ENCODE data around the gene PEAR1. TPM values are rescaled to one million over a fixed set of nuclear protein-coding genes. Genes with fewer than 3 reads are reported as not detected.

The PEAR1 gene
- total RNA-seq, 4 donors from 2014 or later: 4.3 to 11.2 (median 6.0) TPM

DNA sequence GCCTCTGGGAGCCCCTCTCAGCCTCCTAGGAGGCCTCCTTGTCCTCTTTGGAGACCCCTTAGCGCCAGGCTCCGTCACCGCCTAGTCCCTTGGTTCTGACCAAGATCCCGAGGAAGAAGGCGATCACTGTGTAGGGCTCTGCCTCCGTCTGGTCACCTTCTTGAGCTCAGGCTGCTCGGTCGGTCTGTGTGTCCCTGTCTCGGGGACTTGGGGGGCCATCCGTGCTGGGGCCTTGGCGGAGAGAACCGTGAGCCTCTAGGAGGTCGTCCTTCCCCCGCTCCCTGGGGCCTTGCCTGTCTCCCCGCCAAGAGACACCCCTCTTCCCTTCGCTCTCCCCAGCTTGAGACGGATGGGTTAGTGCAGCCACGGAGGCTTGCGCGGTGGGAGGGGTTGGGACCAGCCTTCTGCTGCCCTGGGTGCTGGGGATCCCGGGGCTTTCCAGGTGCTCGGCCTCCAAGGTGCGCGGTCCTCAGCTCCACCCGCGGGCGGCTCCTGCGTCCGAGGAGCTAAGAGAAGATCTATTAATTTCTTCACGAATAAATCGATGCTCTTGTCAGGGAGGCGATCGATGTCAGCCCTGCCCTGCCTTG lies 33.9 kb upstream of the PEAR1 start:
- intact Hi-C loops (cut with DNase I; ENCODE audit: low total_unique reads) (loop anchor here (1.0 to 2.0 kb wide), 2 partner anchors 20 to 49 kb away; no protein-coding TSS in a partner anchor), in situ Hi-C loops (cut with MboI; ENCODE audit: low sequenced_read_pairs in 4 of 4) (loop anchor here in 2 of 4 donors (5.0 to 25.0 kb wide), 3 partner anchors 57 to 172 kb away; partner anchors contain the start of genes CRABP2 (in 1 of the 2) and NES (in 1 of the 2))
- Histone ChIP-seq H3K36me3 (no peaks in the 10 kb centered on the region), H3K4me1 (peaks cover 10 to 22% of the 10 kb centered on the region in 2 donors), H3K27ac (no peak overlapping the region), H3K4me3 (peak overlapping the region; percentile 28 to 50 (median 45)), H3K27me3 (peaks cover 49 to 55% (median 51%) of the 10 kb centered on the region in 3 donors), H3K9me3 (no peaks in the 10 kb centered on the region)
- DNase-seq (no peak), ATAC-seq (peak in 1 of 2 donors; percentile 66)
- TF ChIP-seq, protein P1, sequence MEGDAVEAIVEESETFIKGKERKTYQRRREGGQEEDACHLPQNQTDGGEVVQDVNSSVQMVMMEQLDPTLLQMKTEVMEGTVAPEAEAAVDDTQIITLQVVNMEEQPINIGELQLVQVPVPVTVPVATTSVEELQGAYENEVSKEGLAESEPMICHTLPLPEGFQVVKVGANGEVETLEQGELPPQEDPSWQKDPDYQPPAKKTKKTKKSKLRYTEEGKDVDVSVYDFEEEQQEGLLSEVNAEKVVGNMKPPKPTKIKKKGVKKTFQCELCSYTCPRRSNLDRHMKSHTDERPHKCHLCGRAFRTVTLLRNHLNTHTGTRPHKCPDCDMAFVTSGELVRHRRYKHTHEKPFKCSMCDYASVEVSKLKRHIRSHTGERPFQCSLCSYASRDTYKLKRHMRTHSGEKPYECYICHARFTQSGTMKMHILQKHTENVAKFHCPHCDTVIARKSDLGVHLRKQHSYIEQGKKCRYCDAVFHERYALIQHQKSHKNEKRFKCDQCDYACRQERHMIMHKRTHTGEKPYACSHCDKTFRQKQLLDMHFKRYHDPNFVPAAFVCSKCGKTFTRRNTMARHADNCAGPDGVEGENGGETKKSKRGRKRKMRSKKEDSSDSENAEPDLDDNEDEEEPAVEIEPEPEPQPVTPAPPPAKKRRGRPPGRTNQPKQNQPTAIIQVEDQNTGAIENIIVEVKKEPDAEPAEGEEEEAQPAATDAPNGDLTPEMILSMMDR (IDR thresholded peaks at IDR 0.05 in 4 of 5, conservative IDR thresholded peaks at IDR 0.05 in 1 of 5): no peak
- no peak for TF ChIP-seq POLR2A (IDR thresholded peaks at IDR 0.05)

DNA sequence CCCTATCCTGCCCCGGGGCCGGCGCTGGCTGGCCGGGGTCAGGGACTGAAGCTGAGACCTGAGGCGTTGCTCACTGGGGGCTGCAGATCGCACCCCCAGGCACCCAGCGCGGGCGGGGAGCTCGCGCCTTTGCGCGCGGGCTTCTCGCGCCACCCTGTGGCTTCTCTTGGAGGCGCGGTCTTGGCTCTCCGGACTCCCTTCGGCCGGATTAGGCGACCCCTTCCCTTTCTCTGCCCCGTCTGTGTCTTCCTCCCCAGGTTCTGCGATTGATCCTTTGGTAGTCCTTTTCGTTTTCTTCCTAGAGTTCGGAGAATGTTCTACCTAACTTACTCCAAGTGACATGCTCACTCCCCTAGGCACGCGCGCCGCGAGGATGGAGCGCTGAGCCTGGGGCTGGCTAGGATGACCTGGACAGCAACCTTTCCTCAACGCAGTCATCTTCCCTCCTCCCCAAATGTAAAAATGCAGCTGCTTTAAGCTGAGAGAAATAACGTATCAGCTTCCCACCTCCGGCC lies 33.3 kb upstream of the PEAR1 start:
- H3K36me3 ChIP-seq: no peaks in the 10 kb centered on the region
- peak overlapping the region; percentile 28 to 50 (median 45) for H3K4me3 ChIP-seq
- peak; percentile 71 to 78 for ATAC-seq
- TF ChIP-seq POLR2A (IDR thresholded peaks at IDR 0.05): no peak
- TF ChIP-seq, protein P1 (IDR thresholded peaks at IDR 0.05 in 4 of 5, conservative IDR thresholded peaks at IDR 0.05 in 1 of 5): peak; percentile 61 to 91 (median 88)
- peaks cover 10 to 22% of the 10 kb centered on the region in 2 donors for H3K4me1 ChIP-seq
- H3K27ac ChIP-seq: no peak overlapping the region
- H3K9me3 ChIP-seq: no peaks in the 10 kb centered on the region
- in situ Hi-C loops (cut with MboI; ENCODE audit: low sequenced_read_pairs in 4 of 4): loop anchor here in 2 of 4 donors (25.0 kb wide), 2 partner anchors 148 to 173 kb away; partner anchors contain the start of genes CRABP2 (in 1 of the 2) and NES (in 1 of the 2)
- DNase-seq: no peak
- intact Hi-C loops (cut with DNase I; ENCODE audit: low total_unique reads): loop anchor here (1.0 to 2.0 kb wide), 2 partner anchors 21 to 49 kb away; no protein-coding TSS in a partner anchor
- peaks cover 49 to 55% (median 51%) of the 10 kb centered on the region in 3 donors for H3K27me3 ChIP-seq

DNA sequence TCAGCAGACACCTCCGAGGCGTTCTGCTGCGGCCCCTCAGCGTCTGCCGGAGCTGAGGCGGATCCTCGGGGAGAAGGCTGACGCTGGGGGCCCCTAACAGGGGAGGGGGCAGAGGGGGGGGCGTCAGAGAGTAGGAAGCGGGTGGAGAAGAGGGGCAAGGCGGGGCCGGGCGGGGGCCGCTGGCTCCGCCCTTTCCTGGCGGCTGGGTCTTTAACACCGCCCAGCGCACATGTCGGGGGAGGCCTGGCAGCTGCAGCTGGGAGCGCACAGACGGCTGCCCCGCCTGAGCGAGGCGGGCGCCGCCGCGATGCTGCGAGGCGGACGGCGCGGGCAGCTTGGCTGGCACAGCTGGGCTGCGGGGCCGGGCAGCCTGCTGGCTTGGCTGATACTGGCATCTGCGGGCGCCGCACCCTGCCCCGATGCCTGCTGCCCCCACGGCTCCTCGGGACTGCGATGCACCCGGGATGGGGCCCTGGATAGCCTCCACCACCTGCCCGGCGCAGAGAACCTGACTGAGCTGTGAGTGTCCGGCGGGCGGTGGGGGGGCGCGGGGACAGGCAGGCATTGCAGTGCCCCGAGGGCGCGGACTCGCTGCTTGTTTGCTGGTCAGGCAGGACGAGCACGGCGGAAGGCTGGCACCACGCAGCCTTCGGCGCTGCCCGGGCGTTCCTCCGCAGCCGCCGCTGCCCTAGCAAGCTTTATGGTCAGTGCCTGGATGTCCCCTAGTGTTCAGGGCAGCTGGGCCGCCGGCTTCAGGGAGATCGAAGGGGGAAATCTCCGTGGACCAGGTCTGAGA lies 32.7 kb upstream of the PEAR1 start, which contains the start of gene NTRK1:
TSS of gene NTRK1 (plus strand) at position 238 of the 796 bp plus-strand sequence. CDS start at position 308, 70 bp downstream.
- intact Hi-C loops (cut with DNase I; ENCODE audit: low total_unique reads): loop anchor here (1.0 to 2.0 kb wide), 2 partner anchors 22 to 50 kb away; no protein-coding TSS in a partner anchor
- TF ChIP-seq POLR2A (IDR thresholded peaks at IDR 0.05): no peak
- TF ChIP-seq, protein P1 (IDR thresholded peaks at IDR 0.05 in 4 of 5, conservative IDR thresholded peaks at IDR 0.05 in 1 of 5): no peak
- in situ Hi-C loops (cut with MboI; ENCODE audit: low sequenced_read_pairs in 4 of 4): loop anchor here in 2 of 4 donors (25.0 kb wide), 2 partner anchors 149 to 174 kb away; partner anchors contain the start of genes CRABP2 (in 1 of the 2) and NES (in 1 of the 2)
- H3K36me3 ChIP-seq: no peaks in the 10 kb centered on the region
- peaks cover 10 to 22% of the 10 kb centered on the region in 2 donors for H3K4me1 ChIP-seq
- ATAC-seq (no peak), DNase-seq (no peak)
- H3K27ac ChIP-seq: no peak within 1 kb of the TSS
- peak within 1 kb of the TSS; percentile 28 to 50 (median 45) for H3K4me3 ChIP-seq
- H3K27me3 ChIP-seq: peaks cover 49 to 55% (median 51%) of the 10 kb centered on the region in 3 donors
- no peaks in the 10 kb centered on the region for H3K9me3 ChIP-seq

DNA sequence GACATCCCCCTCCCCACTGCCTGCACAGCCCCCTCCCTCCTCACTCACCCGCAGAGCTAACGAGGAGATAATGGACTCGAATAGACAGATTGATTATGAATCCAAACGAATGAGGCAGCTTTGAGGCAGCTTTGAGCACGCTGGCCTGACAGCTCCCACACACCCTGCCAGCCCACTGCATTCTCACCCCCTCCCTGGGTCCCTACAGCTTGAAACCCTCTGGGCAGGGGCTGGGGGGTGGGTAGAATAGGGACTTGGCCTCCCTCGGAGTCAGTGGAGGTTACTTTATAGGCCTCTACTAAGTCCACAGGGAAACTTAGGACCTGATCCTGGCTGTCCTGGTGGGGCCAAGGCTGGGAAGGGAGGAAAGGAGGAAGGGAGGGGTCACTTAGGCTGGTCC lies 30.9 kb upstream of the PEAR1 start:
- intact Hi-C loops (cut with DNase I; ENCODE audit: low total_unique reads): no loop called here
- no peaks in the 10 kb centered on the region for H3K36me3 ChIP-seq

More for the DNA sequence above, 30.9 kb upstream of the PEAR1 start:
- Histone ChIP-seq H3K27me3 (peaks cover 49 to 55% (median 51%) of the 10 kb centered on the region in 3 donors), H3K4me1 (peaks cover 10 to 22% of the 10 kb centered on the region in 2 donors), H3K4me3 (no peak overlapping the region), H3K9me3 (no peaks in the 10 kb centered on the region), H3K27ac (no peak overlapping the region)
- DNase-seq (no peak), ATAC-seq (no peak)
- TF ChIP-seq, protein P1 (IDR thresholded peaks at IDR 0.05 in 4 of 5, conservative IDR thresholded peaks at IDR 0.05 in 1 of 5): no peak
- TF ChIP-seq POLR2A (IDR thresholded peaks at IDR 0.05): no peak
- in situ Hi-C loops (cut with MboI; ENCODE audit: low sequenced_read_pairs in 4 of 4): loop anchor here in 2 of 4 donors (25.0 kb wide), 2 partner anchors 150 to 175 kb away; partner anchors contain the start of genes CRABP2 (in 1 of the 2) and NES (in 1 of the 2)
